ENCODE results near the gene TMEM117. TPM values are rescaled to one million over a fixed set of nuclear protein-coding genes. Genes with fewer than 3 reads are reported as not detected.

TMEM117 gene
- total and polyA plus RNA-seq, 7 donors = 2.3 to 21.4 (median 17.5) TPM

- intact Hi-C loops (cut with DNase I) = no loop called here
- H3K27me3 ChIP-seq = no peaks in the 10 kb centered on the region
- no peaks in the 10 kb centered on the region for H3K36me3 ChIP-seq
- TF ChIP-seq EP300 (IDR thresholded peaks at IDR 0.05) (no peak), POLR2AphosphoS5 (IDR thresholded peaks at IDR 0.05) (no peak), POLR2A (IDR thresholded peaks at IDR 0.05) (no peak)
- TF ChIP-seq, protein P1, sequence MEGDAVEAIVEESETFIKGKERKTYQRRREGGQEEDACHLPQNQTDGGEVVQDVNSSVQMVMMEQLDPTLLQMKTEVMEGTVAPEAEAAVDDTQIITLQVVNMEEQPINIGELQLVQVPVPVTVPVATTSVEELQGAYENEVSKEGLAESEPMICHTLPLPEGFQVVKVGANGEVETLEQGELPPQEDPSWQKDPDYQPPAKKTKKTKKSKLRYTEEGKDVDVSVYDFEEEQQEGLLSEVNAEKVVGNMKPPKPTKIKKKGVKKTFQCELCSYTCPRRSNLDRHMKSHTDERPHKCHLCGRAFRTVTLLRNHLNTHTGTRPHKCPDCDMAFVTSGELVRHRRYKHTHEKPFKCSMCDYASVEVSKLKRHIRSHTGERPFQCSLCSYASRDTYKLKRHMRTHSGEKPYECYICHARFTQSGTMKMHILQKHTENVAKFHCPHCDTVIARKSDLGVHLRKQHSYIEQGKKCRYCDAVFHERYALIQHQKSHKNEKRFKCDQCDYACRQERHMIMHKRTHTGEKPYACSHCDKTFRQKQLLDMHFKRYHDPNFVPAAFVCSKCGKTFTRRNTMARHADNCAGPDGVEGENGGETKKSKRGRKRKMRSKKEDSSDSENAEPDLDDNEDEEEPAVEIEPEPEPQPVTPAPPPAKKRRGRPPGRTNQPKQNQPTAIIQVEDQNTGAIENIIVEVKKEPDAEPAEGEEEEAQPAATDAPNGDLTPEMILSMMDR (IDR thresholded peaks at IDR 0.05) = no peak
- H3K9me3 ChIP-seq = peaks cover 0 to 2% (median 0%) of the 10 kb centered on the region in 4 donors
- no peak for DNase-seq
- H3K4me3 ChIP-seq = no peak overlapping the region
- no peak overlapping the region for H3K27ac ChIP-seq
- H3K4me1 ChIP-seq = no peaks in the 10 kb centered on the region
- 83 to 94% methylated on average over 3 of the region's 3 CpGs for WGBS, 2 donors
Observed at GRCh38 chr12:44046732-44047417, 211.0 kb downstream of the TMEM117 start.

- no peak for DNase-seq
- 80 to 84% methylated on average over 4 of the region's 4 CpGs for WGBS, 2 donors
- TF ChIP-seq POLR2AphosphoS5 (IDR thresholded peaks at IDR 0.05) = no peak
- TF ChIP-seq POLR2A (IDR thresholded peaks at IDR 0.05) = no peak
- TF ChIP-seq EP300 (IDR thresholded peaks at IDR 0.05) = no peak
- TF ChIP-seq, protein P1 (IDR thresholded peaks at IDR 0.05) = no peak
Observed at GRCh38 chr12:44052554-44052953, 216.7 kb downstream of the TMEM117 start.

DNA sequence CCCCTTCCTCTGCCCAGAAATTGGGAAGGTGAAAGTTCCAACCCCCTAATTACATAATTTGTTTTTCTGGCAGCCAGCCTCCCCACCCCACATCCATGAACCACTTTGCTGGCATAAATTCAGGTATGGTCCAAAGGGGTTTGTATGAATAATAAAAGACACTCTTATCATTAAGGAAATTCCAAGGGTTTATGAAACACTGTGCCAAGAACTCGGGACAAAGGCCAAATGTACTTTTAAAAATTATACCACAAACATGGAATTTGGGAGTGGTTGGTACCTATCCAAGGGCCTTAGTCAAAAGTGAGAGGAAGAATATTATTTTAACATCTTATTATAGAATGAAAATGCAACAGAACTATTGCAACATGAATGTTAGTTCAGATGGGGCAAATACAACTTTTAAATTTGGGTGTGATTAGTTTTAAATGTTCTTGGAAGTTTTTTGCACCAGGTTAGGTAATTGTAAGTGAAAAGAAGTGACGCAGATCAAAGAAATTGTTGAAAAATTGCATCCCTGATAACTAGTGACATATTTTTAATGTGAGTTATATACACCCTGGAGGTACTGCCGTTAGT is 217.8 kb downstream of the TMEM117 start:
- no peaks in the 10 kb centered on the region for H3K36me3 ChIP-seq
- WGBS, 2 donors = 63 to 76% methylated on average over 3 of the region's 3 CpGs
- H3K9me3 ChIP-seq = no peaks in the 10 kb centered on the region
- intact Hi-C loops (cut with DNase I) = no loop called here
- H3K27ac ChIP-seq = no peak overlapping the region
- DNase-seq = no peak
- H3K4me3 ChIP-seq = no peak overlapping the region
- H3K27me3 ChIP-seq = no peaks in the 10 kb centered on the region
- TF ChIP-seq POLR2AphosphoS5 (IDR thresholded peaks at IDR 0.05) (no peak), POLR2A (IDR thresholded peaks at IDR 0.05) (no peak)
- no peaks in the 10 kb centered on the region for H3K4me1 ChIP-seq

More at GRCh38 chr12:44052554-44052953, 216.7 kb downstream of the TMEM117 start:
- intact Hi-C loops (cut with DNase I) = no loop called here
- Histone ChIP-seq H3K4me3 (no peak overlapping the region), H3K27me3 (no peaks in the 10 kb centered on the region), H3K27ac (no peak overlapping the region), H3K9me3 (no peaks in the 10 kb centered on the region), H3K4me1 (no peaks in the 10 kb centered on the region), H3K36me3 (no peaks in the 10 kb centered on the region)

GRCh38 chr12:44054281-44054680 is 218.4 kb downstream of the TMEM117 start:
- Histone ChIP-seq H3K27ac (no peak overlapping the region), H3K4me3 (no peak overlapping the region), H3K4me1 (no peaks in the 10 kb centered on the region), H3K27me3 (no peaks in the 10 kb centered on the region), H3K36me3 (no peaks in the 10 kb centered on the region), H3K9me3 (no peaks in the 10 kb centered on the region)
- DNase-seq = no peak
- TF ChIP-seq EP300 (IDR thresholded peaks at IDR 0.05) (no peak), POLR2AphosphoS5 (IDR thresholded peaks at IDR 0.05) (no peak), POLR2A (IDR thresholded peaks at IDR 0.05) (no peak)
- TF ChIP-seq, protein P1 (IDR thresholded peaks at IDR 0.05) = no peak
- WGBS, 2 donors = 81 to 87% methylated on average over 3 of the region's 3 CpGs
- intact Hi-C loops (cut with DNase I) = no loop called here

DNA sequence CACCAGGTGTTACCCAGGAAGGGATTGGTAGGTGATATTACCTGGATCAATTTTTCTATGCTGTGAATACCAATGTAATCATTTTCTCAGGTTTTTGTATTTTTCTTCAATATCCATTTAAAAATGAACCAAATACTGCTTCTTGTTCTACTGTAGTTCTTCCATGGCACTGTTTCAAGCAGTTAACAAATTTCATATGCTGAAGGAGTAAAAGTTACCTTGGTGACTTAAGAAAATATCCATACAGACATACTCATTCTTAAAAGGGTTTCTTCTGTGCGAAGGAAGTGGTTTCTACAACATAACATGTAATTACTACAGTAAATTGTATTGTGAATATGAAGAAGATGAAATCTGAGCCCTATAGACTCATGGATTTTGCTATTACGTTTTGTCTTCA is 222.5 kb downstream of the TMEM117 start:
- no peak for TF ChIP-seq POLR2A (IDR thresholded peaks at IDR 0.05)
- TF ChIP-seq, protein P1 (IDR thresholded peaks at IDR 0.05) = no peak
- TF ChIP-seq POLR2AphosphoS5 (IDR thresholded peaks at IDR 0.05) = no peak
- TF ChIP-seq EP300 (IDR thresholded peaks at IDR 0.05) = no peak
- no peak overlapping the region for H3K4me3 ChIP-seq
- H3K36me3 ChIP-seq = no peaks in the 10 kb centered on the region
- no peak overlapping the region for H3K27ac ChIP-seq
- no peaks in the 10 kb centered on the region for H3K9me3 ChIP-seq
- no peaks in the 10 kb centered on the region for H3K4me1 ChIP-seq
- no peaks in the 10 kb centered on the region for H3K27me3 ChIP-seq
- no peak for DNase-seq
- intact Hi-C loops (cut with DNase I) = no loop called here
- WGBS, 2 donors = 89 to 96% methylated on average over 2 of the region's 2 CpGs

All from sigmoid colon (tissue), 7 donors.